Sigmoid colon (tissue), 4 donors: Measurements from ENCODE around the gene CCDC24.

Experiments used
- CTCF ChIP-seq, 4 experiments: fragments of 450-650 bp in 3 of 4; fragments of 200-600 bp in 1 of 4; IDR thresholded peaks; one replicate each; pipeline ENCODE4 v1.5.1; 2016 to 2019; ENCODE audit warnings: antibody characterized with exemption in 4 of 4, mild to moderate bottlenecking in 3 of 4, moderate library complexity in 2 of 4
- EP300 ChIP-seq, 4 donors: sonication (generic); formaldehyde crosslinking; IDR thresholded peaks; one replicate each; pipeline ENCODE4 v1.6.1; 2017; ENCODE audit warnings: antibody characterized with exemption in 4 of 4
- POLR2A ChIP-seq, 2 donors: fragments of 450-650 bp; IDR thresholded peaks; one replicate each; pipeline ENCODE4 v1.6.1; 2016; ENCODE audit warnings: antibody characterized with exemption in 2 of 2, mild to moderate bottlenecking in 2 of 2, moderate library complexity in 2 of 2

DNA sequence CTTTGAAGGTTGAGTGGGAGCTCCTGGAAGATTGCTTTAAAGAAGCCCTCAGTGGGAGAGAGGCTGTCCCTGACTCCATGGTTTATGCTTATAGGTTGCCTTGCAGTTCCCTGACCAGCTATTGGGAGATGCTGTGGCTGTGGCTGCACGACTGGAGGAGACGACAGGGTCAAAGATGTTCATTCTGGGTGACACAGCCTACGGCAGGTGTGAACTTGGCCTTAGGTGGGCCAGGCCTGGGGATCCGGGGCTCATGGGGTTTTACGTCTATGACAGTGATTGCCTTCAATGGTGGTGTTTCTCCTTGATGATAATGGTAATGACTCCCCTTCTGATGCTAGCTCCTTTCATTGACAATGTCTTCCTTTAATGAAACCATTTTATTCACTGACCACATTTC, 20.9 kb upstream of the CCDC24 start:
- TF ChIP-seq CTCF (IDR thresholded peaks at IDR 0.05) (no peak), POLR2A (IDR thresholded peaks at IDR 0.05) (no peak), EP300 (IDR thresholded peaks at IDR 0.05) (no peak)
